Ishikawa (cell line): ENCODE data around the gene MIA2.

ENCODE experiments used
- CEBPB ChIP-seq: IDR thresholded peaks from 2 replicates; pipeline ENCODE4 v1.6.1; 2012
- CREB1 ChIP-seq: IDR thresholded peaks from 2 replicates; pipeline ENCODE4 v1.6.1; 2012; ENCODE audit warnings: low read depth
- EGR1 ChIP-seq: IDR thresholded peaks from 2 replicates; pipeline ENCODE4 v1.6.1; 2012
- EP300 ChIP-seq: IDR thresholded peaks from 2 replicates; pipeline ENCODE4 v1.6.1; 2012; ENCODE audit warnings: borderline replicate concordance
- FOXM1 ChIP-seq: IDR thresholded peaks from 2 replicates; pipeline ENCODE4 v1.6.1; 2012; ENCODE audit warnings: low read depth, borderline replicate concordance
- NFIC ChIP-seq: IDR thresholded peaks from 2 replicates; pipeline ENCODE4 v1.6.1; 2012
- RAD21 ChIP-seq: IDR thresholded peaks from 2 replicates; pipeline ENCODE4 v1.6.1; 2012; ENCODE audit warnings: low read depth
- TAF1 ChIP-seq: IDR thresholded peaks from 2 replicates; pipeline ENCODE4 v1.6.1; 2012; ENCODE audit warnings: low read depth, mild to moderate bottlenecking
- TCF12 ChIP-seq: IDR thresholded peaks from 2 replicates; pipeline ENCODE4 v1.6.1; 2012; ENCODE audit warnings: low read depth
- TEAD4 ChIP-seq: IDR thresholded peaks from 2 replicates; pipeline ENCODE4 v1.6.1; 2012
- YY1 ChIP-seq: IDR thresholded peaks from 2 replicates; pipeline ENCODE4 v1.6.1; 2012; ENCODE audit warnings: low read depth
- ZBTB7A ChIP-seq: IDR thresholded peaks from 2 replicates; pipeline ENCODE4 v1.6.1; 2012; ENCODE audit warnings: low read depth
- TF ChIP-seq, protein P1 (sequence below): IDR thresholded peaks from 2 replicates; pipeline ENCODE4 v1.6.1; 2012
- TF ChIP-seq, protein P2 (sequence below): IDR thresholded peaks from 2 replicates; pipeline ENCODE4 v1.6.1; 2012; ENCODE audit warnings: low read depth, mild to moderate bottlenecking
- TF ChIP-seq, protein P3 (sequence below): IDR thresholded peaks from 2 replicates; pipeline ENCODE4 v1.6.1; 2012

MIA2 gene

DNA sequence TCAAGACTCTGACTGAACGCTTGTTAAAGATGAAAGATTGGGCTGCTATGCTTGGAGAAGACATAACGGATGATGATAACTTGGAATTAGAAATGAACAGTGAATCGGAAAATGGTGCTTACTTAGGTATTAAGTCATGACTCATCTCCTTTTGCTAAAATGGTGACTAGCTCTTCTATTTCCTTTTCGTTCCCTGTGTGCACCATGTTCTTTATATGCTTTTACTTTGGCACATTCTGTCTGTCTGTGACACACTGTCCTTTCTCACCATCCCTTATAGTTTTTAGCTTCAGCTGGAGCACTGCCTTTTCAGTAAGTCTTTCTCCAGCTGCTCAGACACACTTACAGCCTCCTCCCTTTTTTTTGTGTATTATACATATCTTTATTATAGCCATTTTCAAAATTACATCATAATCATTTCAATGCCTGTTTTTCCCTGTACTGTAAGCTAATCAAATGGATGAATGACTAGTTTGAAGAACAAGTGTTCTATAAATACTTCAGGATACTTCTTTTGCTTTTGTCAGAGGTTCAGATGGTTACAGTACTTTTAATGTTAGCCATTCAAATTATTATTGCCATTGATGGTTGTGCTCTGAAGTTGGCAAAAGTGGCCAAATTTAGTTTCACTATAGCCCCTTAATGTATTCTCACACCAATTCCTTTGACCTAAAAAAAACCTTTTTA, 68.6 kb downstream of the MIA2 start:
- TF ChIP-seq ZBTB7A (no peak), CEBPB (no peak), FOXM1 (no peak), YY1 (no peak), RAD21 (no peak), TAF1 (no peak), NFIC (no peak)
- TF ChIP-seq, protein P1, sequence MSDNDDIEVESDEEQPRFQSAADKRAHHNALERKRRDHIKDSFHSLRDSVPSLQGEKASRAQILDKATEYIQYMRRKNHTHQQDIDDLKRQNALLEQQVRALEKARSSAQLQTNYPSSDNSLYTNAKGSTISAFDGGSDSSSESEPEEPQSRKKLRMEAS, result no peak
- TF ChIP-seq, protein P2, sequence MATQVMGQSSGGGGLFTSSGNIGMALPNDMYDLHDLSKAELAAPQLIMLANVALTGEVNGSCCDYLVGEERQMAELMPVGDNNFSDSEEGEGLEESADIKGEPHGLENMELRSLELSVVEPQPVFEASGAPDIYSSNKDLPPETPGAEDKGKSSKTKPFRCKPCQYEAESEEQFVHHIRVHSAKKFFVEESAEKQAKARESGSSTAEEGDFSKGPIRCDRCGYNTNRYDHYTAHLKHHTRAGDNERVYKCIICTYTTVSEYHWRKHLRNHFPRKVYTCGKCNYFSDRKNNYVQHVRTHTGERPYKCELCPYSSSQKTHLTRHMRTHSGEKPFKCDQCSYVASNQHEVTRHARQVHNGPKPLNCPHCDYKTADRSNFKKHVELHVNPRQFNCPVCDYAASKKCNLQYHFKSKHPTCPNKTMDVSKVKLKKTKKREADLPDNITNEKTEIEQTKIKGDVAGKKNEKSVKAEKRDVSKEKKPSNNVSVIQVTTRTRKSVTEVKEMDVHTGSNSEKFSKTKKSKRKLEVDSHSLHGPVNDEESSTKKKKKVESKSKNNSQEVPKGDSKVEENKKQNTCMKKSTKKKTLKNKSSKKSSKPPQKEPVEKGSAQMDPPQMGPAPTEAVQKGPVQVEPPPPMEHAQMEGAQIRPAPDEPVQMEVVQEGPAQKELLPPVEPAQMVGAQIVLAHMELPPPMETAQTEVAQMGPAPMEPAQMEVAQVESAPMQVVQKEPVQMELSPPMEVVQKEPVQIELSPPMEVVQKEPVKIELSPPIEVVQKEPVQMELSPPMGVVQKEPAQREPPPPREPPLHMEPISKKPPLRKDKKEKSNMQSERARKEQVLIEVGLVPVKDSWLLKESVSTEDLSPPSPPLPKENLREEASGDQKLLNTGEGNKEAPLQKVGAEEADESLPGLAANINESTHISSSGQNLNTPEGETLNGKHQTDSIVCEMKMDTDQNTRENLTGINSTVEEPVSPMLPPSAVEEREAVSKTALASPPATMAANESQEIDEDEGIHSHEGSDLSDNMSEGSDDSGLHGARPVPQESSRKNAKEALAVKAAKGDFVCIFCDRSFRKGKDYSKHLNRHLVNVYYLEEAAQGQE, result no peak

DNA sequence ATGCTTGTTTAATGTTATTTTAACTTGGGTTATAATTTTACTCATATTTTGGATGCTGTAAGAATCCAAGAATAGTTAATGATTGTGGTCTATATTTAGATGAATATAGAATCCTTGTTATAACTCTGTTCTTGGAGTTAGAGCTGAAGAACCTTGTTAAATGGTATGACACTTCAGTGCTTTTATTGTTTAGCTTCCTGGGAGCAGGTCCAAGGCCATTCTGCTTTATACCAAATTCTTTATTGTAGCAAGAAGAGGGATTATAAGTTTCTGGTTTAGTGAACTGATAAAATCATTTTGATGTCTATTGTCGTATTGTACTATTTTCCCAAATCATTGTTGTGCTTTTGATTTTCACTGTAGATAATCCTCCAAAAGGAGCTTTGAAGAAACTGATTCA, 69.4 kb downstream of the MIA2 start:
- no peak for TF ChIP-seq NFIC
- TF ChIP-seq, protein P1, result no peak
- no peak for TF ChIP-seq CREB1
- no peak for TF ChIP-seq TAF1
- TF ChIP-seq RAD21, result no peak
- no peak for TF ChIP-seq FOXM1
- TF ChIP-seq, protein P3, sequence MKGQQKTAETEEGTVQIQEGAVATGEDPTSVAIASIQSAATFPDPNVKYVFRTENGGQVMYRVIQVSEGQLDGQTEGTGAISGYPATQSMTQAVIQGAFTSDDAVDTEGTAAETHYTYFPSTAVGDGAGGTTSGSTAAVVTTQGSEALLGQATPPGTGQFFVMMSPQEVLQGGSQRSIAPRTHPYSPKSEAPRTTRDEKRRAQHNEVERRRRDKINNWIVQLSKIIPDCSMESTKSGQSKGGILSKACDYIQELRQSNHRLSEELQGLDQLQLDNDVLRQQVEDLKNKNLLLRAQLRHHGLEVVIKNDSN, result no peak
- TF ChIP-seq, protein P2, result no peak
- no peak for TF ChIP-seq TEAD4
- no peak for TF ChIP-seq TCF12
- no peak for TF ChIP-seq CEBPB
- no peak for TF ChIP-seq YY1
- no peak for TF ChIP-seq EP300

DNA sequence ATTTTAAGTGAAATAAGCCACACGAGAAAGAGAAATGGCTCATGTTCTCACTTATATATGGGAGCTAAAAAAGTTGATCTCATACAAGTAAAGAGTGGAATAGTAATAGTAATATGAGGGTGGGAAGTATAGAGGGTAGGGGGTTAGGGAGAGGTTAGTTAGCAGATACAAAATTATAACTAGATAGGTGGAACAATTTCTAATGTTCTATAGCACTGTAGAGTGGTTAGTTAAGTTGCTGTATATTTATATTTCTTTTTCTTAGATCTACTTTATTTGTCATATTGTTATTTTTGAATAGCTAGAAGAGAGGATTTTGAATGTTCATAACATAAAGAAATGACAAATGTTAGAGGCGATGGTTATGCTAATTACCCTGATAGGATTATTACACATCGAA, 74.1 kb downstream of the MIA2 start:
- TF ChIP-seq, protein P3, result no peak
- TF ChIP-seq CEBPB (no peak), FOXM1 (no peak), NFIC (no peak), RAD21 (no peak), CREB1 (no peak), YY1 (no peak), ZBTB7A (no peak), EGR1 (no peak), TEAD4 (no peak)
- TF ChIP-seq, protein P1, result no peak
- TF ChIP-seq, protein P2, result no peak

DNA sequence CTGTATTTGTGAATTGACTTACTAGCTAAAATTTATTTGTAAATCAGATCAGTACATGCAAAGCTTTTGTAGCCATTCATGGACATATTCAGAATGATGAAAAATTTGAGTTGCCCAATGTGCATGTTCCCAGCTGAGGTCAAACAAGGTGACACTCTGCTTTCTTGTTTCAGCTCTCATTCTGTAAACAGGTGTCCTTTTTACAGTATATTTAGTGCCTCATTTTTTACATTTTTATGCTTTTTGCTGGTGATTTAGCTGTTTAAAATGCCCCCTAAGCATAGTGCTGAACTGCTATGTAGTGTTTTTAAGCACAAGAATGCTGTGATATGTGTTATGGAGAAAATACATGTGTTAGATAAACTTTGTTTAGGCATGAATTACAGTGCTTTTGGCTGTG, 76.3 kb downstream of the MIA2 start:
- no peak for TF ChIP-seq ZBTB7A
- TF ChIP-seq, protein P3, result no peak
- TF ChIP-seq CREB1, result no peak
- no peak for TF ChIP-seq FOXM1
- no peak for TF ChIP-seq RAD21
- TF ChIP-seq TAF1, result no peak
- TF ChIP-seq EP300, result no peak
- TF ChIP-seq TEAD4, result no peak
- no peak for TF ChIP-seq EGR1
- TF ChIP-seq, protein P1, result no peak
- TF ChIP-seq YY1, result no peak
- TF ChIP-seq, protein P2, result no peak
- TF ChIP-seq CEBPB, result no peak
- TF ChIP-seq TCF12, result no peak
- TF ChIP-seq NFIC, result no peak
